GM12878 (cell line): ENCODE measurements around the gene USP15. TPM values are rescaled to one million over a fixed set of nuclear protein-coding genes. Genes with fewer than 3 reads are reported as not detected.

Source experiments
- ATAC-seq: fragments of 200-7000 bp; cut with Tn5 transposase; 3 replicates; pipeline ENCODE4 v1.9.1; 2020; ENCODE audit warnings: mild to moderate bottlenecking, moderate library complexity
- BruUV-seq: library from RNA; stranded (reverse); fragments of 400-500 nt; replicated peaks from 2 replicates; lab custom pipeline; 2021; lab: Mats Ljungman, UMichigan
- CTCF ChIA-PET: fragments of 300-600 bp; sonication (Branson Sonifier 250); formaldehyde crosslinking; extraction: SDS; loops from one replicate; lab custom pipeline; 2021; ENCODE audit warnings: inconsistent platforms; lab: Yijun Ruan, JAX
- POLR2A ChIA-PET: fragments of 350-600 bp; formaldehyde crosslinking; extraction: SDS; loops from one replicate; lab custom pipeline; 2021; ENCODE audit warnings: inconsistent platforms; lab: Charles Lee
- RAD21 ChIA-PET: fragments of 300-600 bp; sonication (Branson Sonifier 250); formaldehyde crosslinking; loops from one replicate; lab custom pipeline; 2023; ENCODE audit warnings: antibody characterized with exemption; ENCODE audit not compliant: unreplicated experiment; lab: Charles Lee
- SMC1A ChIA-PET: fragments of 300-600 bp; sonication (Branson Sonifier 250); formaldehyde crosslinking; loops from one replicate; lab custom pipeline; 2023; ENCODE audit not compliant: unreplicated experiment, uncharacterized antibody; lab: Charles Lee
- DNase-seq: peaks from one replicate; pipeline ENCODE4 v3.0.0-alpha.2; 2011; ENCODE audit warnings: low read depth, low spot score
- FAIRE-seq: peaks from 3 replicates; lab custom pipeline; 2011; peaks lifted over from hg19 to GRCh38; lab: Jason Lieb, UNC
- H2AFZ ChIP-seq: 2 replicates; pipeline ENCODE4 v1.6.0; 2011; ENCODE audit warnings: low read depth, low read length, control low read depth; ENCODE audit not compliant: control insufficient read depth
- H3K27ac ChIP-seq: 2 replicates; pipeline ENCODE4 v1.5.1; 2011; ENCODE audit warnings: control low read depth; ENCODE audit not compliant: control insufficient read depth, insufficient read depth
- H3K27me3 ChIP-seq, 2 experiments: replicated peaks in 1 of 2; 2 replicates each; pipeline versions ENCODE4 v1.6.0 to v1.6.1; 2011; ENCODE audit warnings: low read length in 1 of 2; ENCODE audit not compliant: control insufficient read depth in 2 of 2, insufficient read depth in 2 of 2
- H3K36me3 ChIP-seq, 2 experiments: 2 replicates each; pipeline ENCODE4 v1.5.1; 2011; ENCODE audit warnings: low read length in 1 of 2; ENCODE audit not compliant: control insufficient read depth in 2 of 2, insufficient read depth in 2 of 2
- H3K4me1 ChIP-seq: 2 replicates; pipeline ENCODE4 v1.6.1; 2011; ENCODE audit warnings: mild to moderate bottlenecking, low read length, moderate library complexity, mixed read lengths; ENCODE audit not compliant: control insufficient read depth, insufficient read depth
- H3K4me2 ChIP-seq: 2 replicates; pipeline ENCODE4 v1.6.0; 2011; ENCODE audit warnings: control low read depth; ENCODE audit not compliant: control insufficient read depth, insufficient read depth
- H3K4me3 ChIP-seq: fragments of 200-600 bp; sonication (generic); 2 replicates; pipeline ENCODE4 v1.5.1; 2016
- H3K79me2 ChIP-seq: 2 replicates; pipeline ENCODE4 v1.6.0; 2011; ENCODE audit warnings: low read length; ENCODE audit not compliant: control insufficient read depth, insufficient read depth
- H3K9ac ChIP-seq: 2 replicates; pipeline ENCODE4 v1.8.0; 2011; ENCODE audit warnings: low read length, control low read depth, mixed read lengths; ENCODE audit not compliant: control insufficient read depth, insufficient read depth
- H3K9me3 ChIP-seq: replicated peaks from 3 replicates; pipeline ENCODE4 v1.5.1; 2011; ENCODE audit warnings: mild to moderate bottlenecking, low read length; ENCODE audit not compliant: control insufficient read depth, insufficient read depth
- H4K20me1 ChIP-seq: 2 replicates; pipeline ENCODE4 v1.6.0; 2011; ENCODE audit not compliant: control insufficient read depth, insufficient read depth
- ASH2L ChIP-seq: fragments of 300-600, 200-600 bp; sonication (generic); IDR thresholded peaks from 2 replicates; pipeline ENCODE4 v1.6.1; 2017; ENCODE audit warnings: low read depth, mild to moderate bottlenecking, borderline replicate concordance
- BCL11A ChIP-seq: IDR thresholded peaks from 2 replicates; pipeline ENCODE4 v1.6.1; 2011; ENCODE audit warnings: low read depth, low read length
- CBX3 ChIP-seq: fragments of 200-600 bp; sonication (generic); IDR thresholded peaks from 2 replicates; pipeline ENCODE4 v1.6.1; 2016; ENCODE audit warnings: low read depth, borderline replicate concordance
- CHD4 ChIP-seq: fragments of 200-600 bp; sonication (generic); IDR thresholded peaks from 2 replicates; pipeline ENCODE4 v1.6.1; 2016; ENCODE audit warnings: mild to moderate bottlenecking
- FOS ChIP-seq: IDR thresholded peaks from 3 replicates; pipeline ENCODE4 v1.6.1; 2011; ENCODE audit warnings: borderline replicate concordance; ENCODE audit not compliant: insufficient read length; ENCODE audit errors: extremely low read depth
- HDGF ChIP-seq: fragments of 450-650 bp; IDR thresholded peaks from 2 replicates; pipeline ENCODE4 v1.6.1; 2016; ENCODE audit warnings: antibody characterized with exemption
- JUNB ChIP-seq: IDR thresholded peaks from 2 replicates; pipeline ENCODE4 v1.6.1; 2016; ENCODE audit warnings: antibody characterized with exemption, mild to moderate bottlenecking
- MTA3 ChIP-seq: IDR thresholded peaks from 2 replicates; pipeline ENCODE4 v1.6.1; 2012; ENCODE audit warnings: low read length, inconsistent platforms, borderline replicate concordance
- NR2F1 ChIP-seq: fragments of 450-650 bp; conservative IDR thresholded peaks from 2 replicates; pipeline ENCODE4 v1.6.1; 2017; ENCODE audit warnings: mild to moderate bottlenecking
- POLR2A ChIP-seq: IDR thresholded peaks from 2 replicates; pipeline ENCODE4 v1.6.1; 2011; ENCODE audit warnings: low read depth, mild to moderate bottlenecking, low read length
- POLR2AphosphoS5 ChIP-seq: IDR thresholded peaks from 2 replicates; pipeline ENCODE4 v1.6.1; 2011; ENCODE audit warnings: mild to moderate bottlenecking, low read length, inconsistent platforms
- RFX5 ChIP-seq: IDR thresholded peaks from 2 replicates; pipeline ENCODE4 v1.6.1; 2011; ENCODE audit warnings: low read depth, low read length, improper control_type of control experiment
- SREBF1 ChIP-seq: IDR thresholded peaks from 2 replicates; pipeline ENCODE4 v1.6.1; 2012; ENCODE audit warnings: mild to moderate bottlenecking, low read length
- ZNF274 ChIP-seq: IDR thresholded peaks from one replicate; pipeline ENCODE4 v1.8.0; 2011; ENCODE audit not compliant: insufficient read length, insufficient read depth
- WGBS: methylation state at CpG from one replicate; pipeline ENCODE4 v1.1.6; 2016; ENCODE audit warnings: low lambda C conversion rate; ENCODE audit not compliant: insufficient replicate concordance, insufficient coverage; ENCODE audit errors: missing lambda C conversion rate; 5-methylcytosine and 5-hydroxymethylcytosine counted together
- in situ Hi-C: fragments of 300-500 bp; cut with MboI; formaldehyde crosslinking; loops from 9 replicates; pipeline ENCODE4 v1.14.3; 2018; ENCODE audit warnings: mixed read lengths
- intact Hi-C: fragments of 100-400 bp; cut with micrococcal nuclease; formaldehyde crosslinking; loops from one replicate; pipeline ENCODE4 v1.14.2; 2022; ENCODE audit not compliant: unreplicated experiment
- polyA plus RNA-seq, 11 experiments: library from polyadenylated mRNA; depleted of rRNA in 4 of 11; unstranded in 6 of 11; stranded (reverse) in 5 of 11; fragments of >200 nt; fragmentation: Nextera tagmentation in 4 of 11; fragmentation: Illumina TruSeq in 1 of 11; extraction: Ambion mirVana in 4 of 11; extraction: Trizol in 1 of 11; gene quantifications; 1 replicate in 1 of 11; 2 replicates in 10 of 11; pipeline versions ENCODE4 v1.2.1 to v1.2.3, GENCODE V29; 2011 to 2016; ENCODE audit warnings: inconsistent platforms in 2 of 11, missing spikeins in 2 of 11, low read depth in 1 of 11
- total RNA-seq, 4 experiments: library from RNA; depleted of rRNA in 3 of 4; stranded (reverse); fragments of >200 nt in 3 of 4; fragmentation: Illumina TruSeq in 1 of 4; extraction: Trizol in 1 of 4; gene quantifications; 2 replicates each; pipeline versions ENCODE4 v1.2.1 to v1.2.3, GENCODE V29; 2013 to 2021
- TF ChIP-seq, protein P1 (sequence below): fragments of 450-650 bp; IDR thresholded peaks from 2 replicates; pipeline ENCODE4 v1.6.1; 2018; ENCODE audit warnings: borderline replicate concordance, mild to moderate bottlenecking; ENCODE audit not compliant: partially characterized antibody
- TF ChIP-seq, protein P2 (sequence below): fragments of 450-650 bp; IDR thresholded peaks from 2 replicates; pipeline ENCODE4 v1.6.1; 2016; ENCODE audit warnings: mild to moderate bottlenecking

USP15 gene
- total and polyA plus RNA-seq, 10 of the 15 experiments (the other 5 are each of a cell fraction or from before 2014, with no cell fraction given) = 57.6 to 101 (median 90.2) TPM

DNA sequence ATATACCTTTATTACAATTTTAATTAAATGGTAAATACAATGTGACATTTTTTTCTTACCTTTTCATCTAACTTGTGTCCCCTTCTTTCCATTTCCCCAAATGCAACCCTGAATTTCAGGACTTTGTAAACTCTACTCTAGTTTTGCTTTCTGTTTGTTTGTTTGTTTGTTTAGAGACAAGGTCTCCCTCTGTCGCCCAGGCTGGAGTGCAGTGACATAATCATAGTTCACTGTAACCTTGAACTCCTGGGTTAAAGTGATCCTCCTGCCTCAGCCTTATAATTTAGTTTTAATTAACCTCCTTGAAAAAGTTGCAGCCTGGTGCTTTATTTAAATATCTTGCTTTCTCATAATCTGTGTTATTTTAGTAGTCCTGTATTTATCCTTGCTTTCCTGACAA is 147.4 kb downstream of the USP15 start:
- FAIRE-seq = no peak
- Histone ChIP-seq H4K20me1 (no peaks in the 10 kb centered on the region), H2AFZ (no peak overlapping the region), H3K4me2 (no peak overlapping the region), H3K27ac (no peak overlapping the region), H3K4me3 (no peak overlapping the region), H3K27me3 (no peaks in the 10 kb centered on the region), H3K4me1 (no peaks in the 10 kb centered on the region), H3K79me2 (no peaks in the 10 kb centered on the region), H3K9me3 (no peaks in the 10 kb centered on the region), H3K36me3 (peaks cover 0 to 7% of the 10 kb centered on the region in 2 experiments; a peak in 2 of 4 replicates), H3K9ac (no peak overlapping the region)
- TF ChIP-seq ASH2L = no peak
- no peak for TF ChIP-seq SREBF1
- no peak for TF ChIP-seq NR2F1
- TF ChIP-seq JUNB = no peak
- TF ChIP-seq CHD4 = no peak
- no peak for TF ChIP-seq BCL11A
- TF ChIP-seq POLR2A = no peak
- no peak for TF ChIP-seq CBX3
- TF ChIP-seq MTA3 = no peak
- ATAC-seq = no peak
- ChIA-PET CTCF (interaction anchor here (0.7 to 1.6 kb wide), 4 partner anchors 28 to 392 kb away, joined by 3 to 4 read pairs (median 3); no protein-coding TSS in a partner anchor), RAD21 (no interaction called here), SMC1A (interaction anchor here (0.8 kb wide), 1 partner anchor 62 kb away, joined by 4 read pairs; no protein-coding TSS in a partner anchor), POLR2A (no interaction called here)
- intact Hi-C loops (no loop called here), in situ Hi-C loops (no loop called here)
- 95% methylated on average over 1 of the region's 1 CpG for WGBS
- DNase-seq = no peak
- BruUV-seq = no TSS peak

DNA sequence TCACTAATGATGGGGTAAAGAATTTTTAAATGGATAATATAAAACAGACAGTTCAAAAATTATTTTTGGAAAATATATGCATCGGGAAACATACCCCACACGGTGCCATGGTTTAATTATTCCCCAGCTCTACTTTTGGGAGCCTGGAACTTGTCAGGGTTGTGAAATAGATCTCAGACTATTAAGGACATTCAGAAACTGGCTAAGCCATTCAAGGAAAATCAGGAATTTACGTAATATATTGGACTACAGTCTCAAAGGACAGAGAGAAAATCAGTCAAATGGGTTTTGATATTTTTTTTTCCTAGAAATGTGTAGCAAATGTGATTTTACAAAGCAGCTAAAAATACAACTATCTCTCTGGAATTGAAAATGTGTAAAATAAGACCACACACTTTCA is 148.9 kb downstream of the USP15 start:
- 97% methylated on average over 3 of the region's 3 CpGs for WGBS
- H2AFZ ChIP-seq = no peak overlapping the region
- H3K4me1 ChIP-seq = no peaks in the 10 kb centered on the region
- POLR2A ChIA-PET = no interaction called here
- CTCF ChIA-PET = interaction anchor here (1.6 kb wide), 1 partner anchor 29 kb away, joined by 4 read pairs; no protein-coding TSS in a partner anchor
- no peaks in the 10 kb centered on the region for H4K20me1 ChIP-seq
- DNase-seq (no peak), ATAC-seq (no peak), FAIRE-seq (no peak)
- RAD21 ChIA-PET = no interaction called here
- no peak overlapping the region for H3K27ac ChIP-seq
- no peak overlapping the region for H3K4me2 ChIP-seq
- BruUV-seq = no TSS peak
- H3K9ac ChIP-seq = no peak overlapping the region
- in situ Hi-C loops = no loop called here
- intact Hi-C loops = no loop called here
- H3K36me3 ChIP-seq = peaks cover 0 to 6% of the 10 kb centered on the region in 2 experiments; a peak in 2 of 4 replicates
- no peak overlapping the region for H3K4me3 ChIP-seq
- no peaks in the 10 kb centered on the region for H3K79me2 ChIP-seq
- SMC1A ChIA-PET = interaction anchor here (1.7 kb wide), 1 partner anchor 24 kb away, joined by 5 read pairs; no protein-coding TSS in a partner anchor
- no peaks in the 10 kb centered on the region for H3K27me3 ChIP-seq
- no peaks in the 10 kb centered on the region for H3K9me3 ChIP-seq
- no peak for TF ChIP-seq HDGF
- no peak for TF ChIP-seq POLR2AphosphoS5
- no peak for TF ChIP-seq CHD4
- TF ChIP-seq RFX5 = no peak
- no peak for TF ChIP-seq FOS
- no peak for TF ChIP-seq ZNF274
- TF ChIP-seq, protein P1, sequence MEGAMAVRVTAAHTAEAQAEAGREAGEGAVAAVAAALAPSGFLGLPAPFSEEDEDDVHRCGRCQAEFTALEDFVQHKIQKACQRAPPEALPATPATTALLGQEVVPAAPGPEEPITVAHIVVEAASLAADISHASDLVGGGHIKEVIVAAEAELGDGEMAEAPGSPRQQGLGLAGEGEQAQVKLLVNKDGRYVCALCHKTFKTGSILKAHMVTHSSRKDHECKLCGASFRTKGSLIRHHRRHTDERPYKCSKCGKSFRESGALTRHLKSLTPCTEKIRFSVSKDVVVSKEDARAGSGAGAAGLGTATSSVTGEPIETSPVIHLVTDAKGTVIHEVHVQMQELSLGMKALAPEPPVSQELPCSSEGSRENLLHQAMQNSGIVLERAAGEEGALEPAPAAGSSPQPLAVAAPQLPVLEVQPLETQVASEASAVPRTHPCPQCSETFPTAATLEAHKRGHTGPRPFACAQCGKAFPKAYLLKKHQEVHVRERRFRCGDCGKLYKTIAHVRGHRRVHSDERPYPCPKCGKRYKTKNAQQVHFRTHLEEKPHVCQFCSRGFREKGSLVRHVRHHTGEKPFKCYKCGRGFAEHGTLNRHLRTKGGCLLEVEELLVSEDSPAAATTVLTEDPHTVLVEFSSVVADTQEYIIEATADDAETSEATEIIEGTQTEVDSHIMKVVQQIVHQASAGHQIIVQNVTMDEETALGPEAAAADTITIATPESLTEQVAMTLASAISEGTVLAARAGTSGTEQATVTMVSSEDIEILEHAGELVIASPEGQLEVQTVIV = no peak
- TF ChIP-seq, protein P2, sequence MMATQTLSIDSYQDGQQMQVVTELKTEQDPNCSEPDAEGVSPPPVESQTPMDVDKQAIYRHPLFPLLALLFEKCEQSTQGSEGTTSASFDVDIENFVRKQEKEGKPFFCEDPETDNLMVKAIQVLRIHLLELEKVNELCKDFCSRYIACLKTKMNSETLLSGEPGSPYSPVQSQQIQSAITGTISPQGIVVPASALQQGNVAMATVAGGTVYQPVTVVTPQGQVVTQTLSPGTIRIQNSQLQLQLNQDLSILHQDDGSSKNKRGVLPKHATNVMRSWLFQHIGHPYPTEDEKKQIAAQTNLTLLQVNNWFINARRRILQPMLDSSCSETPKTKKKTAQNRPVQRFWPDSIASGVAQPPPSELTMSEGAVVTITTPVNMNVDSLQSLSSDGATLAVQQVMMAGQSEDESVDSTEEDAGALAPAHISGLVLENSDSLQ = no peak
